ENCODE measurements around the gene GRIA2.

GRCh38 chr4:157357887-157358286 lies 137.4 kb downstream of the GRIA2 start:
- TF ChIP-seq CTCF (IDR thresholded peaks at IDR 0.05) (no peak), POLR2A (IDR thresholded peaks at IDR 0.05) (no peak)
